ENCODE results near the gene GABBR2. TPM values are rescaled to one million over a fixed set of nuclear protein-coding genes. Genes with fewer than 3 reads are reported as not detected.

Gene GABBR2
- total and polyA plus RNA-seq, 2 of the 8 experiments (the other 6 are each of a cell fraction or from before 2014, with no cell fraction given) = 0.50 to 1.2 TPM

DNA sequence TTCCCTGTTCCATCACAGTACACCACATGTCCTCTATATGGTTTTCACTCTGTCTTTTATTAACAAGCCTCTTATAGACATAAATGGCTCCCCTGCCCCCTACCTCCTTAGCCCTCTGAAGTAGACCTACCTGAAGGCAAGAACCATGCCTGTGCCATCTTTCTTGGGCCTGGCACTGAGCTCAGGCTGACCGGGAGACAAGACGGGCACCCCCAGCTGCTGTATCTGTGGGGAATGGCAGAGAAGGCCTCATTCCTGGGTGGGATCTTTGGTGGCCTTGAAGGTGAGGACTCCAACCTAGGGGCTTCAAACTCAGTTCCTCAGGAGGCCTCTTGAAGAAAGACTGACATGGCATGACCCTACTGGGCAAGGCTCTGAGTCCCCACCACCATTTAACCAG is 109.9 kb downstream of the GABBR2 start:
- no peak overlapping the region for H3K4me3 ChIP-seq (ENCODE audit: extremely low read depth in 1 of 4, insufficient read depth in 2 of 4, low read depth in 3 of 4, low read length in 4 of 4)
- H4K20me1 ChIP-seq (replicated peaks in 1 of 2; ENCODE audit: control insufficient read depth in 1 of 2, insufficient read depth in 2 of 2, low read length in 2 of 2) = no peaks in the 10 kb centered on the region
- no peak overlapping the region for H3K14ac ChIP-seq (ENCODE audit: insufficient read length)
- no peaks in the 10 kb centered on the region for H3K23me2 ChIP-seq (ENCODE audit: low read depth, low read length)
- no peak overlapping the region for H3K4ac ChIP-seq (replicated peaks; ENCODE audit: insufficient read length, low read depth, low read length)
- no peaks in the 10 kb centered on the region for H3K36me3 ChIP-seq (ENCODE audit: control insufficient read depth in 2 of 4, insufficient read depth in 4 of 4, low read length in 3 of 4)
- H2AFZ ChIP-seq (ENCODE audit: low read length) = no peak overlapping the region
- FAIRE-seq (no peak), DNase-seq (ENCODE audit: low read depth in 1 of 2, low spot score in 2 of 2) (no peak)
- H3K9ac ChIP-seq (replicated peaks in 1 of 4; ENCODE audit: extremely low read depth in 1 of 4, low read depth in 3 of 4, low read length in 3 of 4) = no peak overlapping the region
- no peaks in the 10 kb centered on the region for H3K9me3 ChIP-seq (ENCODE audit: insufficient read depth in 2 of 2, low read depth in 1 of 2, low read length in 1 of 2)
- H3K27ac ChIP-seq (ENCODE audit: low read depth, low read length) = no peak overlapping the region
- no peak overlapping the region for H4K5ac ChIP-seq (ENCODE audit: insufficient read length, low read depth, low read length)
- no peak overlapping the region for H3K18ac ChIP-seq (ENCODE audit: extremely low read depth, low read length)
- no peak overlapping the region for H2BK5ac ChIP-seq (ENCODE audit: low read depth, low read length)
- no peak for TF ChIP-seq E2F6 (IDR thresholded peaks at IDR 0.05)
- TF ChIP-seq JUN (IDR thresholded peaks at IDR 0.05; ENCODE audit: low read depth, low read length) = no peak
- POLR2A ChIA-PET (ENCODE audit: partially characterized antibody) = no interaction called here
- H2BK20ac ChIP-seq (ENCODE audit: low read length) = no peak overlapping the region
- 82% methylated on average over 2 of the region's 2 CpGs; no CpG with 5 or more reads in 1 of the 2 experiments for WGBS, 2 experiments (ENCODE audit: extremely low coverage in 1 of 2, insufficient coverage in 1 of 2, insufficient read length in 1 of 2, insufficient replicate concordance in 2 of 2, low coverage in 1 of 2, low lambda C conversion rate in 2 of 2, missing lambda C conversion rate in 1 of 2)
- H3K4me2 ChIP-seq (ENCODE audit: insufficient read depth in 1 of 2, low read depth in 2 of 2, low read length in 2 of 2) = no peak overlapping the region
- no peaks in the 10 kb centered on the region for H3K27me3 ChIP-seq (replicated peaks in 1 of 4; ENCODE audit: control insufficient read depth in 3 of 4, extremely low read depth in 1 of 4, insufficient read depth in 3 of 4, low read length in 3 of 4)
- H2BK120ac ChIP-seq (replicated peaks; ENCODE audit: low read depth, low read length) = no peak overlapping the region
- H2BK12ac ChIP-seq (ENCODE audit: low read depth, low read length) = no peak overlapping the region
- H2BK15ac ChIP-seq (ENCODE audit: low read length) = no peak overlapping the region
- no peak overlapping the region for H4K8ac ChIP-seq (ENCODE audit: extremely low read depth, insufficient read depth, low read length)
- no peaks in the 10 kb centered on the region for H3K79me1 ChIP-seq (ENCODE audit: low read depth, low read length)
- CTCF ChIA-PET (ENCODE audit: partially characterized antibody) = interaction anchor here (1.0 to 2.0 kb wide), 3 partner anchors 15 to 79 kb away, joined by 3 to 4 read pairs (median 3); no protein-coding TSS in a partner anchor
- H3K23ac ChIP-seq (ENCODE audit: insufficient read length) = no peak overlapping the region
- no peaks in the 10 kb centered on the region for H3K79me2 ChIP-seq (ENCODE audit: control insufficient read depth in 1 of 2, insufficient read depth in 2 of 2, low read length in 2 of 2)
- no peak overlapping the region for H3K56ac ChIP-seq (replicated peaks; ENCODE audit: insufficient read length, low read depth, low read length)
- no peak overlapping the region for H2AK5ac ChIP-seq (ENCODE audit: low read depth, low read length)
- no peak overlapping the region for H4K91ac ChIP-seq (replicated peaks; ENCODE audit: insufficient read length, low read length)
- H3K4me1 ChIP-seq (replicated peaks in 1 of 4; ENCODE audit: control insufficient read depth in 3 of 4, insufficient read depth in 4 of 4, low read length in 3 of 4) = peaks cover 0 to 3% (median 0%) of the 10 kb centered on the region in 4 experiments; a peak in 2 of 7 replicates

All from H1 (cell line).